ENCODE data around the gene PRKG1.

GRCh38 chr10:51508156-51508555, 433.9 kb downstream of the PRKG1 start:
- no peak for TF ChIP-seq CTCF (IDR thresholded peaks at IDR 0.05)
- TF ChIP-seq POLR2A (IDR thresholded peaks at IDR 0.05; ENCODE audit: low read depth) = no peak

Measured in esophagus muscularis mucosa (tissue), 3 donors.